HepG2 (cell line): Measurements from ENCODE around the gene GP9. TPM values are rescaled to one million over a fixed set of nuclear protein-coding genes. Genes with fewer than 3 reads are reported as not detected.

Source experiments
- ATAC-seq: fragments of 200-7000 bp; cut with Tn5 transposase; 3 replicates; pipeline ENCODE4 v1.9.1; 2020; ENCODE audit warnings: mild to moderate bottlenecking, moderate library complexity
- BruUV-seq: library from RNA; stranded (reverse); fragments of 400-500 nt; replicated peaks from 2 replicates; lab custom pipeline; 2021; lab: Mats Ljungman, UMichigan
- CTCF ChIA-PET: fragments of 300-600 bp; formaldehyde crosslinking; extraction: SDS; loops from one replicate; lab custom pipeline; 2021; ENCODE audit warnings: low total read pairs, inconsistent platforms, low intra/inter-chr PET ratio; lab: Yijun Ruan, JAX
- POLR2A ChIA-PET: fragments of 350-600 bp; sonication (Branson Sonifier 250); formaldehyde crosslinking; loops from one replicate; lab custom pipeline; 2020; ENCODE audit warnings: antibody characterized with exemption, inconsistent platforms; lab: Yijun Ruan, JAX
- DNase-seq: peaks from one replicate; pipeline ENCODE4 v3.0.0-alpha.2; 2015; ENCODE audit warnings: low spot score
- FAIRE-seq: peaks from 3 replicates; lab custom pipeline; 2011; peaks lifted over from hg19 to GRCh38; lab: Jason Lieb, UNC
- H2AFZ ChIP-seq: one replicate; pipeline ENCODE4 v1.6.1; 2011; ENCODE audit warnings: low read length, inconsistent platforms
- H3K27ac ChIP-seq: fragments of 300-600 bp; 3 replicates; pipeline ENCODE4 v1.8.0; 2011; ENCODE audit warnings: mixed run types, mild to moderate bottlenecking, mixed read lengths, low read length, inconsistent platforms; ENCODE audit not compliant: insufficient read depth; ENCODE audit errors: extremely low read length
- H3K27me3 ChIP-seq, 2 experiments: fragments of 200-600 bp in 1 of 2; 2 replicates in 1 of 2; 3 replicates in 1 of 2; pipeline versions ENCODE4 v1.6.0 to v1.8.0; 2011; ENCODE audit warnings: low read length in 2 of 2, mild to moderate bottlenecking in 2 of 2, moderate library complexity in 2 of 2, inconsistent platforms in 1 of 2; ENCODE audit not compliant: insufficient read depth in 2 of 2, control insufficient read depth in 1 of 2
- H3K36me3 ChIP-seq, 2 experiments: fragments of 200-600 bp in 1 of 2; replicated peaks in 1 of 2; 2 replicates in 1 of 2; 3 replicates in 1 of 2; pipeline versions ENCODE4 v1.5.1 to v1.8.0; 2011; ENCODE audit warnings: low read length in 2 of 2, inconsistent platforms in 1 of 2; ENCODE audit not compliant: insufficient read depth in 2 of 2, control insufficient read depth in 1 of 2
- H3K4me1 ChIP-seq: 2 replicates; pipeline ENCODE4 v1.5.1; 2012; ENCODE audit warnings: low read length, inconsistent platforms; ENCODE audit not compliant: insufficient read depth
- H3K4me2 ChIP-seq: 2 replicates; pipeline ENCODE4 v1.6.0; 2011; ENCODE audit warnings: low read depth, low read length, inconsistent platforms
- H3K4me3 ChIP-seq, 3 experiments: fragments of 200-600 bp in 1 of 3; sonication (generic), shearing (Covaris generic) in 1 of 3; replicated peaks in 1 of 3; 2 replicates each; pipeline ENCODE4 v1.5.1; 2011 to 2016; ENCODE audit warnings: low read length in 3 of 3, inconsistent platforms in 2 of 3, low read depth in 2 of 3, mild to moderate bottlenecking in 2 of 3, control low read depth in 1 of 3, mixed read lengths in 1 of 3; ENCODE audit not compliant: insufficient read depth in 1 of 3
- H3K79me2 ChIP-seq: one replicate; pipeline ENCODE4 v1.6.1; 2011; ENCODE audit warnings: low read length, inconsistent platforms; ENCODE audit not compliant: insufficient read depth
- H3K9ac ChIP-seq: 2 replicates; pipeline ENCODE4 v1.6.0; 2011; ENCODE audit warnings: mild to moderate bottlenecking, low read depth, low read length, inconsistent platforms; ENCODE audit not compliant: insufficient read depth
- H3K9me3 ChIP-seq: 2 replicates; pipeline ENCODE4 v1.5.1; 2012; ENCODE audit warnings: mild to moderate bottlenecking, low read length
- H4K20me1 ChIP-seq: 2 replicates; pipeline ENCODE4 v1.6.0; 2011; ENCODE audit warnings: inconsistent platforms, mild to moderate bottlenecking, low read length, moderate library complexity; ENCODE audit not compliant: insufficient read depth
- BCL6 ChIP-seq: IDR thresholded peaks from 2 replicates; pipeline ENCODE4 v1.6.1; 2016; ENCODE audit warnings: missing genetic modification reagents, missing compliant biosample characterization
- FOSL2 ChIP-seq: sonication (generic); formaldehyde crosslinking; IDR thresholded peaks from 2 replicates; pipeline ENCODE4 v1.4.0; 2020; ENCODE audit warnings: missing genetic modification reagents
- HHEX ChIP-seq: IDR thresholded peaks from 2 replicates; pipeline ENCODE4 v1.6.1; 2016; ENCODE audit warnings: control low read depth
- RARA ChIP-seq: IDR thresholded peaks from 2 replicates; pipeline ENCODE4 v1.6.1; 2016; ENCODE audit warnings: missing genetic modification reagents, missing compliant biosample characterization
- ZNF160 ChIP-seq: sonication (generic); formaldehyde crosslinking; IDR thresholded peaks from 2 replicates; pipeline ENCODE4 v1.8.0; 2022; ENCODE audit warnings: mild to moderate bottlenecking, inconsistent platforms, missing genetic modification reagents
- ZNF329 ChIP-seq: sonication (generic); formaldehyde crosslinking; IDR thresholded peaks from 2 replicates; pipeline ENCODE4 v1.9.0; 2021; ENCODE audit warnings: low read depth, mild to moderate bottlenecking, missing genetic modification reagents
- WGBS: methylation state at CpG from one replicate; pipeline ENCODE4 v1.1.6; 2017; ENCODE audit warnings: low lambda C conversion rate; 5-methylcytosine and 5-hydroxymethylcytosine counted together
- in situ Hi-C: cut with HindIII; loops from 2 replicates; pipeline ENCODE4 v1.10.0; 2017; ENCODE audit warnings: low pct_unique_long_range_greater_than_20kb; ENCODE audit not compliant: extremely low pct_ligation_motif_present
- intact Hi-C: fragments of 100-400 bp; cut with micrococcal nuclease; formaldehyde crosslinking; loops from one replicate; pipeline ENCODE4 v1.10.0; 2022; ENCODE audit not compliant: unreplicated experiment
- polyA plus RNA-seq, 8 experiments: library from polyadenylated mRNA; depleted of rRNA in 3 of 8; stranded (reverse) in 7 of 8; unstranded in 1 of 8; fragments of >200 nt; fragmentation: Illumina TruSeq in 4 of 8; extraction: Trizol in 4 of 8; gene quantifications; 2 replicates each; pipeline versions ENCODE4 v1.2.1 to v1.2.3, GENCODE V29; 2011 to 2016; ENCODE audit warnings: low read depth in 4 of 8, missing spikeins in 1 of 8, mixed read lengths in 1 of 8; ENCODE audit not compliant: insufficient read depth in 1 of 8
- total RNA-seq, 5 experiments: library from RNA; depleted of rRNA; stranded (reverse); fragments of >200 nt; fragmentation: Illumina TruSeq; extraction: Trizol; gene quantifications; 2 replicates each; pipeline ENCODE4 v1.2.3, GENCODE V29; 2016; ENCODE audit warnings: low read depth in 1 of 5
- TF ChIP-seq, protein P1 (sequence below): sonication (generic); formaldehyde crosslinking; IDR thresholded peaks from 2 replicates; pipeline ENCODE4 v1.4.0; 2020; ENCODE audit warnings: missing genetic modification reagents, mild to moderate bottlenecking, borderline replicate concordance
- TF ChIP-seq, protein P2 (sequence below): IDR thresholded peaks from 2 replicates; pipeline ENCODE4 v1.4.0; 2020; ENCODE audit warnings: mild to moderate bottlenecking, missing genetic modification reagents

The GP9 gene
- total and polyA plus RNA-seq, 2 of the 13 experiments (the other 11 are each of a cell fraction or from before 2014, with no cell fraction given): not detected

DNA sequence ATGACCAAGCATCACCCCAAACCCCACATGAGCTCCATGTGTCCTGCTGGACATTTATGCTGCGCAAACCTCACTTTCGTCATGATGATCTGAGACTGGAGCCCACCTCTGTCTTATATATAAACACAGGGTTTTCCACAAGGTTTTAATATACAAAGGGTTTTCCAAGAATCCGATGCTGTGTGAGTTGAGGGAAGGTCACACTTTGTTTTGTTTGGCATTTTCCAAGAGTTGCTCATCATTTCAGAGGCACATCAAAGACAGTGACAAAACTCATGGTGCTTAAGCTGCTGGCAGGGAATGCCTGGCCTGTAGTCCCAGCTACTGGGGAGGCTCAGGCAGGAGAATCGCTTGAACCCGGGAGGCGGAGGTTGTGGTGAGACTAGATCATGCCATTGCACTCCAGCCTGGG lies 39.4 kb upstream of the GP9 start:
- no peak overlapping the region for H2AFZ ChIP-seq
- DNase-seq (peak; percentile 24), FAIRE-seq (no peak), ATAC-seq (no peak)
- H3K9ac ChIP-seq: no peak overlapping the region
- in situ Hi-C loops (no loop called here), intact Hi-C loops (no loop called here)
- H4K20me1 ChIP-seq: no peaks in the 10 kb centered on the region
- POLR2A ChIA-PET: no interaction called here
- no peak overlapping the region for H3K4me2 ChIP-seq
- 50% methylated on average over 3 of the region's 6 CpGs for WGBS
- no TSS peak for BruUV-seq
- H3K4me1 ChIP-seq: peaks cover 22% of the 10 kb centered on the region
- H3K4me3 ChIP-seq: no peak overlapping the region
- no peaks in the 10 kb centered on the region for H3K36me3 ChIP-seq
- peaks cover 2 to 40% of the 10 kb centered on the region in 2 experiments; a peak in 4 of 5 replicates for H3K27me3 ChIP-seq
- no peak overlapping the region for H3K27ac ChIP-seq
- TF ChIP-seq, protein P1, sequence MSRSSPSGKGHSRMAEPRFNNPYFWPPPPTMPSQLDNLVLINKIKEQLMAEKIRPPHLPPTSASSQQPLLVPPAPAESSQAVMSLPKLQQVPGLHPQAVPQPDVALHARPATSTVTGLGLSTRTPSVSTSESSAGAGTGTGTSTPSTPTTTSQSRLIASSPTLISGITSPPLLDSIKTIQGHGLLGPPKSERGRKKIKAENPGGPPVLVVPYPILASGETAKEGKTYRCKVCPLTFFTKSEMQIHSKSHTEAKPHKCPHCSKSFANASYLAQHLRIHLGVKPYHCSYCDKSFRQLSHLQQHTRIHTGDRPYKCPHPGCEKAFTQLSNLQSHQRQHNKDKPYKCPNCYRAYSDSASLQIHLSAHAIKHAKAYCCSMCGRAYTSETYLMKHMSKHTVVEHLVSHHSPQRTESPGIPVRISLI (CRISPR knock-in tag): no peak
- peak; percentile 44; the same call in 1 of the 2 replicates for TF ChIP-seq BCL6 (CRISPR knock-in tag)
- no peak for TF ChIP-seq ZNF329 (CRISPR knock-in tag)
- peak; percentile 51 for TF ChIP-seq FOSL2
- no peak for TF ChIP-seq HHEX
- TF ChIP-seq, protein P2, sequence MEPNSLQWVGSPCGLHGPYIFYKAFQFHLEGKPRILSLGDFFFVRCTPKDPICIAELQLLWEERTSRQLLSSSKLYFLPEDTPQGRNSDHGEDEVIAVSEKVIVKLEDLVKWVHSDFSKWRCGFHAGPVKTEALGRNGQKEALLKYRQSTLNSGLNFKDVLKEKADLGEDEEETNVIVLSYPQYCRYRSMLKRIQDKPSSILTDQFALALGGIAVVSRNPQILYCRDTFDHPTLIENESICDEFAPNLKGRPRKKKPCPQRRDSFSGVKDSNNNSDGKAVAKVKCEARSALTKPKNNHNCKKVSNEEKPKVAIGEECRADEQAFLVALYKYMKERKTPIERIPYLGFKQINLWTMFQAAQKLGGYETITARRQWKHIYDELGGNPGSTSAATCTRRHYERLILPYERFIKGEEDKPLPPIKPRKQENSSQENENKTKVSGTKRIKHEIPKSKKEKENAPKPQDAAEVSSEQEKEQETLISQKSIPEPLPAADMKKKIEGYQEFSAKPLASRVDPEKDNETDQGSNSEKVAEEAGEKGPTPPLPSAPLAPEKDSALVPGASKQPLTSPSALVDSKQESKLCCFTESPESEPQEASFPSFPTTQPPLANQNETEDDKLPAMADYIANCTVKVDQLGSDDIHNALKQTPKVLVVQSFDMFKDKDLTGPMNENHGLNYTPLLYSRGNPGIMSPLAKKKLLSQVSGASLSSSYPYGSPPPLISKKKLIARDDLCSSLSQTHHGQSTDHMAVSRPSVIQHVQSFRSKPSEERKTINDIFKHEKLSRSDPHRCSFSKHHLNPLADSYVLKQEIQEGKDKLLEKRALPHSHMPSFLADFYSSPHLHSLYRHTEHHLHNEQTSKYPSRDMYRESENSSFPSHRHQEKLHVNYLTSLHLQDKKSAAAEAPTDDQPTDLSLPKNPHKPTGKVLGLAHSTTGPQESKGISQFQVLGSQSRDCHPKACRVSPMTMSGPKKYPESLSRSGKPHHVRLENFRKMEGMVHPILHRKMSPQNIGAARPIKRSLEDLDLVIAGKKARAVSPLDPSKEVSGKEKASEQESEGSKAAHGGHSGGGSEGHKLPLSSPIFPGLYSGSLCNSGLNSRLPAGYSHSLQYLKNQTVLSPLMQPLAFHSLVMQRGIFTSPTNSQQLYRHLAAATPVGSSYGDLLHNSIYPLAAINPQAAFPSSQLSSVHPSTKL: no peak
- peak; percentile 40 for TF ChIP-seq RARA (CRISPR knock-in tag)
- no peak for TF ChIP-seq ZNF160
- H3K79me2 ChIP-seq: no peaks in the 10 kb centered on the region
- H3K9me3 ChIP-seq: no peaks in the 10 kb centered on the region
- CTCF ChIA-PET: no interaction called here
